HepG2 (cell line): Measurements from ENCODE around the gene FHIT. TPM values are rescaled to one million over a fixed set of nuclear protein-coding genes. Genes with fewer than 3 reads are reported as not detected.

Experiments used
- ATAC-seq: fragments of 200-7000 bp; cut with Tn5 transposase; 3 replicates; pipeline ENCODE4 v1.9.1; 2020; ENCODE audit warnings: mild to moderate bottlenecking, moderate library complexity
- BruUV-seq: library from RNA; stranded (reverse); fragments of 400-500 nt; replicated peaks from 2 replicates; lab custom pipeline; 2021; lab: Mats Ljungman, UMichigan
- CTCF ChIA-PET: fragments of 300-600 bp; formaldehyde crosslinking; extraction: SDS; loops from one replicate; lab custom pipeline; 2021; ENCODE audit warnings: low total read pairs, inconsistent platforms, low intra/inter-chr PET ratio; lab: Yijun Ruan, JAX
- POLR2A ChIA-PET: fragments of 350-600 bp; sonication (Branson Sonifier 250); formaldehyde crosslinking; loops from one replicate; lab custom pipeline; 2020; ENCODE audit warnings: antibody characterized with exemption, inconsistent platforms; lab: Yijun Ruan, JAX
- DNase-seq: peaks from one replicate; pipeline ENCODE4 v3.0.0-alpha.2; 2015; ENCODE audit warnings: low spot score
- FAIRE-seq: peaks from 3 replicates; lab custom pipeline; 2011; peaks lifted over from hg19 to GRCh38; lab: Jason Lieb, UNC
- H2AFZ ChIP-seq: one replicate; pipeline ENCODE4 v1.6.1; 2011; ENCODE audit warnings: low read length, inconsistent platforms
- H3K27ac ChIP-seq: fragments of 300-600 bp; 3 replicates; pipeline ENCODE4 v1.8.0; 2011; ENCODE audit warnings: mixed run types, mild to moderate bottlenecking, mixed read lengths, low read length, inconsistent platforms; ENCODE audit not compliant: insufficient read depth; ENCODE audit errors: extremely low read length
- H3K27me3 ChIP-seq, 2 experiments: fragments of 200-600 bp in 1 of 2; 2 replicates in 1 of 2; 3 replicates in 1 of 2; pipeline versions ENCODE4 v1.6.0 to v1.8.0; 2011; ENCODE audit warnings: low read length in 2 of 2, mild to moderate bottlenecking in 2 of 2, moderate library complexity in 2 of 2, inconsistent platforms in 1 of 2; ENCODE audit not compliant: insufficient read depth in 2 of 2, control insufficient read depth in 1 of 2
- H3K36me3 ChIP-seq, 2 experiments: fragments of 200-600 bp in 1 of 2; replicated peaks in 1 of 2; 2 replicates in 1 of 2; 3 replicates in 1 of 2; pipeline versions ENCODE4 v1.5.1 to v1.8.0; 2011; ENCODE audit warnings: low read length in 2 of 2, inconsistent platforms in 1 of 2; ENCODE audit not compliant: insufficient read depth in 2 of 2, control insufficient read depth in 1 of 2
- H3K4me1 ChIP-seq: 2 replicates; pipeline ENCODE4 v1.5.1; 2012; ENCODE audit warnings: low read length, inconsistent platforms; ENCODE audit not compliant: insufficient read depth
- H3K4me2 ChIP-seq: 2 replicates; pipeline ENCODE4 v1.6.0; 2011; ENCODE audit warnings: low read depth, low read length, inconsistent platforms
- H3K4me3 ChIP-seq, 3 experiments: fragments of 200-600 bp in 1 of 3; sonication (generic), shearing (Covaris generic) in 1 of 3; replicated peaks in 1 of 3; 2 replicates each; pipeline ENCODE4 v1.5.1; 2011 to 2016; ENCODE audit warnings: low read length in 3 of 3, inconsistent platforms in 2 of 3, low read depth in 2 of 3, mild to moderate bottlenecking in 2 of 3, control low read depth in 1 of 3, mixed read lengths in 1 of 3; ENCODE audit not compliant: insufficient read depth in 1 of 3
- H3K79me2 ChIP-seq: one replicate; pipeline ENCODE4 v1.6.1; 2011; ENCODE audit warnings: low read length, inconsistent platforms; ENCODE audit not compliant: insufficient read depth
- H3K9ac ChIP-seq: 2 replicates; pipeline ENCODE4 v1.6.0; 2011; ENCODE audit warnings: mild to moderate bottlenecking, low read depth, low read length, inconsistent platforms; ENCODE audit not compliant: insufficient read depth
- H3K9me3 ChIP-seq: 2 replicates; pipeline ENCODE4 v1.5.1; 2012; ENCODE audit warnings: mild to moderate bottlenecking, low read length
- H4K20me1 ChIP-seq: 2 replicates; pipeline ENCODE4 v1.6.0; 2011; ENCODE audit warnings: inconsistent platforms, mild to moderate bottlenecking, low read length, moderate library complexity; ENCODE audit not compliant: insufficient read depth
- AGO1 ChIP-seq: fragments of 200-400 bp; formaldehyde crosslinking; IDR thresholded peaks from 2 replicates; pipeline ENCODE4 v1.6.1; 2017; ENCODE audit warnings: mild to moderate bottlenecking, low read depth, low read length, moderate library complexity; ENCODE audit not compliant: poor library complexity, severe bottlenecking
- REPIN1 ChIP-seq: sonication (generic); formaldehyde crosslinking; IDR thresholded peaks from 2 replicates; pipeline ENCODE4 v1.8.0; 2022; ENCODE audit warnings: missing genetic modification reagents, low read depth, mild to moderate bottlenecking, borderline replicate concordance
- SIN3A ChIP-seq: IDR thresholded peaks from 2 replicates; pipeline ENCODE4 v1.6.1; 2011; ENCODE audit warnings: low read depth, mild to moderate bottlenecking, control low read depth, low read length, borderline replicate concordance
- SIN3B ChIP-seq: fragments of 150-350 bp; IDR thresholded peaks from 2 replicates; pipeline ENCODE4 v1.6.1; 2014; ENCODE audit warnings: low read length
- SRSF4 ChIP-seq: fragments of 200-400 bp; formaldehyde crosslinking; IDR thresholded peaks from one replicate; pipeline ENCODE4 v1.6.1; 2018; ENCODE audit warnings: mild to moderate bottlenecking, low read depth, low read length, moderate library complexity; ENCODE audit not compliant: poor library complexity, severe bottlenecking
- ZNF720 ChIP-seq: sonication (generic); formaldehyde crosslinking; IDR thresholded peaks from 2 replicates; pipeline ENCODE4 v1.4.0; 2020; ENCODE audit warnings: missing genetic modification reagents
- ZNF772 ChIP-seq: sonication (generic); formaldehyde crosslinking; IDR thresholded peaks from 2 replicates; pipeline ENCODE4 v1.5.0; 2020; ENCODE audit warnings: mild to moderate bottlenecking, missing genetic modification reagents
- ZNF816 ChIP-seq: sonication (generic); formaldehyde crosslinking; IDR thresholded peaks from 2 replicates; pipeline ENCODE4 v1.8.0; 2022; ENCODE audit warnings: missing genetic modification reagents, mild to moderate bottlenecking, borderline replicate concordance
- WGBS: methylation state at CpG from one replicate; pipeline ENCODE4 v1.1.6; 2017; ENCODE audit warnings: low lambda C conversion rate; 5-methylcytosine and 5-hydroxymethylcytosine counted together
- in situ Hi-C: cut with HindIII; loops from 2 replicates; pipeline ENCODE4 v1.10.0; 2017; ENCODE audit warnings: low pct_unique_long_range_greater_than_20kb; ENCODE audit not compliant: extremely low pct_ligation_motif_present
- intact Hi-C: fragments of 100-400 bp; cut with micrococcal nuclease; formaldehyde crosslinking; loops from one replicate; pipeline ENCODE4 v1.10.0; 2022; ENCODE audit not compliant: unreplicated experiment
- polyA plus RNA-seq, 8 experiments: library from polyadenylated mRNA; depleted of rRNA in 3 of 8; stranded (reverse) in 7 of 8; unstranded in 1 of 8; fragments of >200 nt; fragmentation: Illumina TruSeq in 4 of 8; extraction: Trizol in 4 of 8; gene quantifications; 2 replicates each; pipeline versions ENCODE4 v1.2.1 to v1.2.3, GENCODE V29; 2011 to 2016; ENCODE audit warnings: low read depth in 4 of 8, missing spikeins in 1 of 8, mixed read lengths in 1 of 8; ENCODE audit not compliant: insufficient read depth in 1 of 8
- total RNA-seq, 5 experiments: library from RNA; depleted of rRNA; stranded (reverse); fragments of >200 nt; fragmentation: Illumina TruSeq; extraction: Trizol; gene quantifications; 2 replicates each; pipeline ENCODE4 v1.2.3, GENCODE V29; 2016; ENCODE audit warnings: low read depth in 1 of 5
- TF ChIP-seq, protein P1 (sequence below): sonication (generic); formaldehyde crosslinking; conservative IDR thresholded peaks from 2 replicates; pipeline ENCODE4 v1.4.0; 2020; ENCODE audit warnings: missing genetic modification reagents
- TF ChIP-seq, protein P2 (sequence below): sonication (generic); formaldehyde crosslinking; IDR thresholded peaks from 2 replicates; pipeline ENCODE4 v1.5.1; 2020; ENCODE audit warnings: missing genetic modification reagents, mild to moderate bottlenecking, borderline replicate concordance
- TF ChIP-seq, protein P3 (sequence below), 2 experiments: sonication (generic) in 1 of 2; formaldehyde crosslinking in 1 of 2; IDR thresholded peaks; 2 replicates each; pipeline versions ENCODE4 v1.4.0 to v1.6.1; 2018 to 2020; ENCODE audit warnings: missing genetic modification reagents in 2 of 2, borderline replicate concordance in 1 of 2, low read depth in 1 of 2, mild to moderate bottlenecking in 1 of 2, missing biosample characterization in 1 of 2
- TF ChIP-seq, protein P4 (sequence below): sonication (generic); formaldehyde crosslinking; IDR thresholded peaks from 2 replicates; pipeline ENCODE4 v1.8.0; 2022; ENCODE audit warnings: mild to moderate bottlenecking, missing genetic modification reagents, moderate library complexity

FHIT gene
- total and polyA plus RNA-seq, 2 of the 13 experiments (the other 11 are each of a cell fraction or from before 2014, with no cell fraction given), result 4.0 to 4.6 TPM

DNA sequence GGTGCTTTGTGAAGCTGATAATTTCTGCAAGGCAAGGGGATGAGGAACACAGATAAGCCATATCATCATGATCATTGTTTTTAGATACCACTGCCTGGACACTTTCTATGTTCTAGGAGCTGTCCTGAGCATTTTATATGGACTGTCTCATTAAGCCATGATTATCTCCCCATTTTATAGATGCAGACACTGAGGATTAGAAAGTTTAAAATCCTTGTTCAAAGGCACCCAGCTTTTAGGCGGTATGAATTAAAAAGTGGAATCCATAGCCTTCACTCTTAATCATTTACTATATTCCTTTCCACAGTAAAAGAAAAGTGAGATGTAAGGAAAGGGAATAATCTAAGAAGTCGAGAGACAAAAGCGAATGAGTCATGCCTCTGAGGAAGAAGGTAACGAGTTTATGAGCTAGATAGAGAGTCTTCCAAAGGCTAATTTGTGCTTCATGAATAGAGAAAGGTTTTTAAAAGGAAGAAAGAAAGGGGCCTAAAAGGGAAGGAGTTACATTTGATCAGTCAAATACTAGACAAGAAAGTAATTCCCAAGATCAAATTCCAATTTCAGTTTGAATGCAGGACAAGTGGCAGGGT lies 856.0 kb downstream of the FHIT start:
- H3K27me3 ChIP-seq, result no peaks in the 10 kb centered on the region
- TF ChIP-seq REPIN1 (no peak), ZNF772 (CRISPR knock-in tag) (no peak), AGO1 (no peak), SIN3B (no peak), SRSF4 (no peak)
- no peak overlapping the region for H2AFZ ChIP-seq
- DNase-seq (no peak), ATAC-seq (no peak), FAIRE-seq (no peak)
- ChIA-PET CTCF (no interaction called here), POLR2A (no interaction called here)
- BruUV-seq, result no TSS peak
- H3K36me3 ChIP-seq, result no peaks in the 10 kb centered on the region
- in situ Hi-C loops, result no loop called here
- H4K20me1 ChIP-seq, result no peaks in the 10 kb centered on the region
- WGBS, result 52% methylated on average over 4 of the region's 4 CpGs
- H3K4me1 ChIP-seq, result no peaks in the 10 kb centered on the region
- intact Hi-C loops, result no loop called here
- no peak overlapping the region for H3K4me3 ChIP-seq
- no peak overlapping the region for H3K27ac ChIP-seq
- no peak overlapping the region for H3K9ac ChIP-seq
- H3K4me2 ChIP-seq, result no peak overlapping the region
- H3K79me2 ChIP-seq, result no peaks in the 10 kb centered on the region
- no peaks in the 10 kb centered on the region for H3K9me3 ChIP-seq

DNA sequence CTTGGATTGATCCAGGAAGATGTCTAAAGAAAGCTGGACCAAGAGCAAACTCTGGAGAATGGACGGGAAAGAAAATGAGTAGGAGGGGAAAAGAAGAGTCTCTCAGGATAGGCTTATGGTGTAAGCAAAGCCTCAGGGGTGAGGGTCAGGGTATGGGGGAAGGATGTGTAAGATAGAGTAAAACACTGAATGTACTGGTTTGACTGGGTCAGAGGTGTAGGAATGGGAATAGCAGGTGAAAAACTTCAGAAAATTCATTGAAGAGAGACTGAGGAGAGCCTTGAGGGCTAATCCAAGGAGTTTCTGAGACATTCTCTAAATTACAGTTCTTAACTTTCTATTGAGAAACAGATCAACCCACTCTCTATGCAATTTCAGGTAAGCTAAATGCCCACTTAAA lies 857.3 kb downstream of the FHIT start:
- no peak for FAIRE-seq
- no peaks in the 10 kb centered on the region for H3K9me3 ChIP-seq
- H3K4me2 ChIP-seq, result no peak overlapping the region
- H3K36me3 ChIP-seq, result no peaks in the 10 kb centered on the region
- CTCF ChIA-PET, result no interaction called here
- intact Hi-C loops, result no loop called here
- no peak overlapping the region for H2AFZ ChIP-seq
- WGBS, result 4% methylated on average over 1 of the region's 1 CpG
- H3K4me1 ChIP-seq, result no peaks in the 10 kb centered on the region
- H3K79me2 ChIP-seq, result no peaks in the 10 kb centered on the region
- H3K4me3 ChIP-seq, result no peak overlapping the region
- DNase-seq, result no peak
- H4K20me1 ChIP-seq, result no peaks in the 10 kb centered on the region
- no peak overlapping the region for H3K9ac ChIP-seq
- BruUV-seq, result no TSS peak
- H3K27ac ChIP-seq, result no peak overlapping the region
- POLR2A ChIA-PET, result no interaction called here
- in situ Hi-C loops, result no loop called here
- no peaks in the 10 kb centered on the region for H3K27me3 ChIP-seq
- ATAC-seq, result no peak
- TF ChIP-seq SIN3A, result no peak
- TF ChIP-seq, protein P1, sequence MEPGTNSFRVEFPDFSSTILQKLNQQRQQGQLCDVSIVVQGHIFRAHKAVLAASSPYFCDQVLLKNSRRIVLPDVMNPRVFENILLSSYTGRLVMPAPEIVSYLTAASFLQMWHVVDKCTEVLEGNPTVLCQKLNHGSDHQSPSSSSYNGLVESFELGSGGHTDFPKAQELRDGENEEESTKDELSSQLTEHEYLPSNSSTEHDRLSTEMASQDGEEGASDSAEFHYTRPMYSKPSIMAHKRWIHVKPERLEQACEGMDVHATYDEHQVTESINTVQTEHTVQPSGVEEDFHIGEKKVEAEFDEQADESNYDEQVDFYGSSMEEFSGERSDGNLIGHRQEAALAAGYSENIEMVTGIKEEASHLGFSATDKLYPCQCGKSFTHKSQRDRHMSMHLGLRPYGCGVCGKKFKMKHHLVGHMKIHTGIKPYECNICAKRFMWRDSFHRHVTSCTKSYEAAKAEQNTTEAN, result no peak
- TF ChIP-seq ZNF816 (CRISPR knock-in tag), result no peak
- TF ChIP-seq ZNF720 (CRISPR knock-in tag), result no peak
- TF ChIP-seq, protein P2, sequence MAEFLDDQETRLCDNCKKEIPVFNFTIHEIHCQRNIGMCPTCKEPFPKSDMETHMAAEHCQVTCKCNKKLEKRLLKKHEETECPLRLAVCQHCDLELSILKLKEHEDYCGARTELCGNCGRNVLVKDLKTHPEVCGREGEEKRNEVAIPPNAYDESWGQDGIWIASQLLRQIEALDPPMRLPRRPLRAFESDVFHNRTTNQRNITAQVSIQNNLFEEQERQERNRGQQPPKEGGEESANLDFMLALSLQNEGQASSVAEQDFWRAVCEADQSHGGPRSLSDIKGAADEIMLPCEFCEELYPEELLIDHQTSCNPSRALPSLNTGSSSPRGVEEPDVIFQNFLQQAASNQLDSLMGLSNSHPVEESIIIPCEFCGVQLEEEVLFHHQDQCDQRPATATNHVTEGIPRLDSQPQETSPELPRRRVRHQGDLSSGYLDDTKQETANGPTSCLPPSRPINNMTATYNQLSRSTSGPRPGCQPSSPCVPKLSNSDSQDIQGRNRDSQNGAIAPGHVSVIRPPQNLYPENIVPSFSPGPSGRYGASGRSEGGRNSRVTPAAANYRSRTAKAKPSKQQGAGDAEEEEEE (CRISPR knock-in tag), result no peak
- TF ChIP-seq, protein P3, sequence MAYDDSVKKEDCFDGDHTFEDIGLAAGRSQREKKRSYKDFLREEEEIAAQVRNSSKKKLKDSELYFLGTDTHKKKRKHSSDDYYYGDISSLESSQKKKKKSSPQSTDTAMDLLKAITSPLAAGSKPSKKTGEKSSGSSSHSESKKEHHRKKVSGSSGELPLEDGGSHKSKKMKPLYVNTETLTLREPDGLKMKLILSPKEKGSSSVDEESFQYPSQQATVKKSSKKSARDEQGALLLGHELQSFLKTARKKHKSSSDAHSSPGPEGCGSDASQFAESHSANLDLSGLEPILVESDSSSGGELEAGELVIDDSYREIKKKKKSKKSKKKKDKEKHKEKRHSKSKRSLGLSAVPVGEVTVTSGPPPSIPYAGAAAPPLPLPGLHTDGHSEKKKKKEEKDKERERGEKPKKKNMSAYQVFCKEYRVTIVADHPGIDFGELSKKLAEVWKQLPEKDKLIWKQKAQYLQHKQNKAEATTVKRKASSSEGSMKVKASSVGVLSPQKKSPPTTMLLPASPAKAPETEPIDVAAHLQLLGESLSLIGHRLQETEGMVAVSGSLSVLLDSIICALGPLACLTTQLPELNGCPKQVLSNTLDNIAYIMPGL (CRISPR knock-in tag; IDR thresholded peaks at IDR 0.05; ENCODE audit: borderline replicate concordance in 1 of 2, low read depth in 1 of 2), result no peak
- TF ChIP-seq, protein P4, sequence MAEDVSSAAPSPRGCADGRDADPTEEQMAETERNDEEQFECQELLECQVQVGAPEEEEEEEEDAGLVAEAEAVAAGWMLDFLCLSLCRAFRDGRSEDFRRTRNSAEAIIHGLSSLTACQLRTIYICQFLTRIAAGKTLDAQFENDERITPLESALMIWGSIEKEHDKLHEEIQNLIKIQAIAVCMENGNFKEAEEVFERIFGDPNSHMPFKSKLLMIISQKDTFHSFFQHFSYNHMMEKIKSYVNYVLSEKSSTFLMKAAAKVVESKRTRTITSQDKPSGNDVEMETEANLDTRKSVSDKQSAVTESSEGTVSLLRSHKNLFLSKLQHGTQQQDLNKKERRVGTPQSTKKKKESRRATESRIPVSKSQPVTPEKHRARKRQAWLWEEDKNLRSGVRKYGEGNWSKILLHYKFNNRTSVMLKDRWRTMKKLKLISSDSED (CRISPR knock-in tag), result no peak
